Adipocyte (in vitro differentiated cells): ENCODE data around the gene PDZD2.

Experiments used
- DNase-seq: peaks from one replicate; pipeline ENCODE4 v3.0.0-alpha.2; 2015; ENCODE audit warnings: low read depth
- H3K27me3 ChIP-seq: replicated peaks from 2 replicates; pipeline ENCODE4 v1.7.0; 2013; ENCODE audit warnings: mild to moderate bottlenecking, low read length, moderate library complexity; ENCODE audit not compliant: control insufficient read depth, insufficient read depth
- H3K36me3 ChIP-seq: 2 replicates; pipeline ENCODE4 v1.7.0; 2013; ENCODE audit warnings: low read length, mild to moderate bottlenecking, moderate library complexity; ENCODE audit not compliant: control insufficient read depth, insufficient read depth, severe bottlenecking
- H3K4me1 ChIP-seq: 2 replicates; pipeline ENCODE4 v1.7.0; 2013; ENCODE audit warnings: mild to moderate bottlenecking, low read length, moderate library complexity; ENCODE audit not compliant: control insufficient read depth, insufficient read depth
- H3K4me3 ChIP-seq: 2 replicates; pipeline ENCODE4 v1.7.0; 2013; ENCODE audit warnings: mild to moderate bottlenecking, low read length, moderate library complexity
- H3K9ac ChIP-seq: 2 replicates; pipeline ENCODE4 v1.7.0; 2013; ENCODE audit warnings: mild to moderate bottlenecking, low read length, moderate library complexity
- H3K9me3 ChIP-seq: 2 replicates; pipeline ENCODE4 v1.7.0; 2013; ENCODE audit warnings: mild to moderate bottlenecking, low read length, moderate library complexity; ENCODE audit not compliant: control insufficient read depth

Gene PDZD2

DNA sequence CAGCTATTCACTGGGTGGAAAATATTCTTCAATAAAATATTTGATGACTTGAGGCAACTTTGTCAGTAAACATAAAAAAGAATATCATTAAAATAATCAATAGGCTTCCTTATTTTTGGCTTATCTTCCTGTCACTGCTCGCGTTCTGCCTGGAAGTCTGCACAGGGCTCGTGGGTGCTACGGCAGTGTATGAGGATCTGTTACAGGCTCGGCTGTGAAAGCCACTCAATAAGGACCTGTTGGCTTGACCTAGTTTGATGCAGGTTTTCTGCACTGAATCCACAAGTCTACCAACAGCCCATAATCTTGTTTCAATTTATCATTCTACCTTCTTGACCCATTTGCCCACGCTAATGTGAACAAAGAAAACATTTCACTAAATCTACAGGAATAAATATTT is 97.2 kb downstream of the PDZD2 start:
- Histone ChIP-seq H3K4me1 (peaks cover 7% of the 10 kb centered on the region), H3K4me3 (no peak overlapping the region), H3K36me3 (no peaks in the 10 kb centered on the region), H3K9me3 (peaks cover 5% of the 10 kb centered on the region), H3K27me3 (peaks cover 7% of the 10 kb centered on the region), H3K9ac (no peak overlapping the region)
- no peak for DNase-seq

DNA sequence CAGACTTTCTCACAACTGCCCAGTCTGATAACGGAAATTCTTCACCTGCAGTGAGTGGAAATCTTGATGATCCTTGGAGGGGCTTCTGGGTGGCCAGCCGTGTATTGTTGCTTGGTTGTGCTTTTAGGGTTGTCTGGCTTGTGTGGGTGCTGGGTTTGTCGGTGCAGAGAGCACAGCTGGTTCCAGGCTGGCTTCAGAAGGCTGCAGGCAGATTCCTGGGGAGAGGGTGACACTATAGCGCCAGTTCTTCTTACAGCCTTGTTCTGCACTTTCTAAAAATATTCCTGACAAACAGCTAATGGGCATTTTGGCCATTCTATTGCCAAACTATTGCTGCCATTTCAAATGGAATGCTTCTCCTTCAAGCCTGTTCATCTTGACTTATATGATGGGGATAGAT is 99.3 kb downstream of the PDZD2 start:
- peaks cover 5% of the 10 kb centered on the region for H3K9me3 ChIP-seq
- no peak overlapping the region for H3K4me3 ChIP-seq
- no peak overlapping the region for H3K9ac ChIP-seq
- DNase-seq: no peak
- peaks cover 7% of the 10 kb centered on the region for H3K27me3 ChIP-seq
- H3K4me1 ChIP-seq: peaks cover 5% of the 10 kb centered on the region
- H3K36me3 ChIP-seq: no peaks in the 10 kb centered on the region

DNA sequence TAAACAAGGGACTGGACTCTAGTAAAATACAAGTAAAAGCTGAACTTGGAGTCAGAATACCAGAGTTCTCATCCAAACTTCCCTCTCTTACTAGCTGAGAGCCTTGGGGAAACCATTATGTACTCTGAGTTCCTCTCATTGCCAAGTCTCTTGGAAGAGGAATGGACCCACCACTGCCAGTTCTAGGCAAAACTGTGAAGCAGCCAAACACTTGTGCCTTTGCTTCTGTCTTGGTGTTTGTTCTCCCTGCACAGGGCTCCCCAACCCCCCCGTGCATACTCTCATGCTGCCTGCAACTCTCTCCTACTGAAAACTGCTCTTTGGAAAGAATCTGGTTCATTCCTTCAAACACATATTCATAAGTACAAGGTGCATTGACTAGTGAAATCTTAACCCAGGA is 102.6 kb downstream of the PDZD2 start:
- Histone ChIP-seq H3K27me3 (peaks cover 15% of the 10 kb centered on the region), H3K4me3 (no peak overlapping the region), H3K9ac (no peak overlapping the region), H3K9me3 (peaks cover 5% of the 10 kb centered on the region), H3K36me3 (no peaks in the 10 kb centered on the region), H3K4me1 (peaks cover 8% of the 10 kb centered on the region)
- no peak for DNase-seq

DNA sequence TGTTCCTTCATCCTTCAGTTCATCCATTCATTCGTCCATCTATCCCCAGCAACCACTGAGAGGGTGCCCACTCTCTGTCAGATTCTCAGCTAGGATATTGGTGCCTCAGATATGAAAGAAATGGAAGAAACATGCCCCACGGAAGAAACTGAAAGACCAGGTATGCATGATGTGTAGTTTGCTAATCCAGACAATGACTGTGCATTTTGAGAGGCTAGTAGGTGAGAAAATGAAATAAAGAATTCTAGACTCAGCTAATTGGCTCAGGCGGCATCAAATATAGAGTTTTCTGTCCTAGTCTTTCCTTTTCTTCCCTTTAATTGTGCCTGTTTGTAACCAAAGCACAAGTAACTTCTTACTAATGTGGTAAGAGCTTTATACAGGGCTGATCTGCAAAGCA is 104.7 kb downstream of the PDZD2 start:
- no peak overlapping the region for H3K4me3 ChIP-seq
- peaks cover 5% of the 10 kb centered on the region for H3K9me3 ChIP-seq
- peaks cover 27% of the 10 kb centered on the region for H3K27me3 ChIP-seq
- no peaks in the 10 kb centered on the region for H3K36me3 ChIP-seq
- H3K4me1 ChIP-seq: peaks cover 9% of the 10 kb centered on the region
- no peak for DNase-seq
- H3K9ac ChIP-seq: no peak overlapping the region

DNA sequence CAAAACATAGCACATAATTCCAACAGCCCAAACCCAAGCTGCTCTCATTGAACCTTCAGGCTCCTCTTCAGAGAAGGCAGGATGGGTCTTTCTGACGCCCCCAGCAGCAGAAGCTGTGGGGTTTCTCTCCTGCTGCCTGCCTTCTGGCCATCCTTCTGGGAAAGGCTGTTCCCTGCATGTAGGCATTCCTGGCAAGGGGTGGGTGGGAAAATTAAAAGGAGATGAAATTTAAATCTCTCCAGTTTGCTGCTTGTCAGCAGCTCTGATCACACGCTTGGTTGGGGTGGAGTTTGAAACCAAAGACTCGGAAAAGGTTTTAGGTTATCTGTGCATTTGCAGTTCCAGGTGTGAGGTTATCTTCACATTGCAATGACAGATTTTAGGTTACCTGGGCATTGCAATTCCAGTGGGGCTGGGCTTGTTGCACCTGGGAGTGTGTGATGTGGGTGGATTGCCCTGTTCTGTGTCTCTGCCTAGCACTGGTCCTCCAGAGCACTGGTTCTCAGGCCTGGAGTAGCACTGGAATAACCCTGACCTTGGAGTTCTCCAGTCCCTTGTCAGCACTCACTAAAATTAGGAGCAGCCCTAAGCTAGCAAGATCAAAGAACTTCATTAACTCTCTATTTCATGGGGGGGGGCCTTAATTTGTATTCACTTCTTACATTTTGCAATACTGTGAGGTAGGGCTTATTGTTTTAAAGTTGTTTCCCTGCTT is 109.7 kb downstream of the PDZD2 start:
- Histone ChIP-seq H3K27me3 (peaks cover 42% of the 10 kb centered on the region), H3K4me1 (peaks cover 9% of the 10 kb centered on the region), H3K9me3 (no peaks in the 10 kb centered on the region), H3K9ac (no peak overlapping the region), H3K4me3 (no peak overlapping the region), H3K36me3 (no peaks in the 10 kb centered on the region)
- no peak for DNase-seq

DNA sequence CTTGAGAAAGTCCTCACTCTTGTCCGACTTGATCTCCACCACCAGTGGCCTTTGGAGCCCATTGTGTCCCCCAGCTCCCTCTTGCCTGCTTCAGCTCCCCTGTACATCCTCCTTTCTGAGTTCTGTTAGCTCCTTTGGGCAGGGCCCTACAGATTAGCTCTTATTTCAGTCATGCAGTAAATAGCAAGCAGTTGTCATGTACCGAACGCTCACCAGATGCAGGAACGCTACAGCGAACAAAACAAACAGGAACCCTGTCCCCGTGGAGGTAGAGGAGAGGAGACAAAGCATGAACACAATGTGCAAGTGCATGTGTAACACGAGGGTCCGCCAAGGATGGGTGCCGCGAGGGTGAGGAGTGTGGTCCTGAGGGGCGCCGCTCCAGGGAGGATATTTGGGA is 111.3 kb downstream of the PDZD2 start:
- H3K27me3 ChIP-seq: peaks cover 45% of the 10 kb centered on the region
- H3K4me1 ChIP-seq: peaks cover 9% of the 10 kb centered on the region
- DNase-seq: no peak
- no peak overlapping the region for H3K9ac ChIP-seq
- no peaks in the 10 kb centered on the region for H3K9me3 ChIP-seq
- H3K4me3 ChIP-seq: no peak overlapping the region
- H3K36me3 ChIP-seq: no peaks in the 10 kb centered on the region

DNA sequence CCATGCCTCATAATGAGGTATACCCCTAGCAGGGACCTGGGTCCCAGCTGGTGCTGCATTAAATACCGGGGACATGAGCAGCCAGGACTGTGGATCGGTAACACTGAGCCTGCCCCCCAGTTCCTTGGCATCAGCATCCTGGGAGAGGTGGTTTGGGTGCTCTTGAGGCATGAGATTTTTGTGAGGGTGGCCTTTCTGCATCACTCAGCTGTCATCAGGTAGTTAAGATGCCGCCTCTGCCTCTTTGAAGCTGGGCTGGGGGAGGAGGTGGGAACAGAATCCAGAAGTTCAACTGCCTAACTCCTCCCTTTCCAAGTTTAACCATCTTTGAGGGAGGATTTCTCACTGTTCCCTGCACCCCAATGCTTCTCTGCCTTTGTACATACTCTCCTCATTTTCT is 112.7 kb downstream of the PDZD2 start:
- Histone ChIP-seq H3K9ac (no peak overlapping the region), H3K36me3 (no peaks in the 10 kb centered on the region), H3K4me3 (no peak overlapping the region), H3K9me3 (no peaks in the 10 kb centered on the region), H3K27me3 (peaks cover 48% of the 10 kb centered on the region), H3K4me1 (no peaks in the 10 kb centered on the region)
- no peak for DNase-seq

DNA sequence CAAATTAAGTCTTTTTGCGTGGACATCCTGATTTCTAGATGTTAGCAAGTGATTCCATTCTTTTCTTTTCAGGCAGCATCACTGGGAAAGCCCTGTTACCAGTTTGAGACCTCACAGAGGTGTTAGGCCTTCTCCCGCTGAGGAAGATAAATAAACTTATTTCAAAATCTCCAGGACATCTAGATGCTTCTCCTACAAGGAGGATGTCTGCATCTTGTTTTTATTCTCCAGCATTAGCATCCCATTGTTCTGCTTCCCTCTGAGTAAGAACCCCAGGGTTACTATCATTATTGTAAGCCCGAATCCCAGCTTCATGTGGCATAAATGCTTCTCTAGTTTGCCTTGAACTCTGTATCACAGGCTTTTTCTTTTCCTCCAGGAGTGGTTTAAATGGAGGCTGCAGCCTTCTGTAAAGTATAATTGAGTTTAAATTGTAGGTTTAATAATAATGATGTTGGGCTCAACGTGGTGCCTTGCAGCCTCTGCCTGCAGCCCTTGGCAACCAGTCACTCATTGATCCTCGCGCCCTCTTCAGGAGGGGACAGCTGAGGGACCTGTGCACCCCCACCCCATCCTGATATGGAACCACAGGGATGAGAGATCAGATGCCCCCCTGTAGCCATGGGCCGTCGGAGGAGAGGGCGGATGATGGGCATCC is 114.9 kb downstream of the PDZD2 start:
- no peak overlapping the region for H3K9ac ChIP-seq
- DNase-seq: no peak
- H3K27me3 ChIP-seq: peaks cover 40% of the 10 kb centered on the region
- no peaks in the 10 kb centered on the region for H3K9me3 ChIP-seq
- no peaks in the 10 kb centered on the region for H3K4me1 ChIP-seq
- no peaks in the 10 kb centered on the region for H3K36me3 ChIP-seq
- H3K4me3 ChIP-seq: no peak overlapping the region

DNA sequence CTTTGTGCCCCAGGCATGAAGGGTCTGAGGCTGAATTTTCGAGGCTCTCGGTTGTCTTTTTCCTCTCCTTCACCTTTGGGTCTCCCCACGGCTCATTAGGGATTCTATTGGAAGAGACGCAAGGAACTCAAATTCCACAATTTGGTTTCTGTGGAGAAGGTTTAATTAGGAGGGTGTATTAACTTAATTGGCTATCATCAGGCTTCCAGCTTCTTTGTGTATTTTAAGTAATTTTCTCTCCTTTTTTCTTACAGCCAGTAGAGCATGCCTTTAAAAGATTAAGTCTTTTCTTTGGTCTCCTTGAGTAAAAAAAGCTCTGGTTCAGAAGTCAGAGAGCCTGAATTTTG is 115.4 kb downstream of the PDZD2 start:
- no peak overlapping the region for H3K9ac ChIP-seq
- no peaks in the 10 kb centered on the region for H3K9me3 ChIP-seq
- H3K4me1 ChIP-seq: no peaks in the 10 kb centered on the region
- no peak for DNase-seq
- no peaks in the 10 kb centered on the region for H3K36me3 ChIP-seq
- no peak overlapping the region for H3K4me3 ChIP-seq
- peaks cover 39% of the 10 kb centered on the region for H3K27me3 ChIP-seq

DNA sequence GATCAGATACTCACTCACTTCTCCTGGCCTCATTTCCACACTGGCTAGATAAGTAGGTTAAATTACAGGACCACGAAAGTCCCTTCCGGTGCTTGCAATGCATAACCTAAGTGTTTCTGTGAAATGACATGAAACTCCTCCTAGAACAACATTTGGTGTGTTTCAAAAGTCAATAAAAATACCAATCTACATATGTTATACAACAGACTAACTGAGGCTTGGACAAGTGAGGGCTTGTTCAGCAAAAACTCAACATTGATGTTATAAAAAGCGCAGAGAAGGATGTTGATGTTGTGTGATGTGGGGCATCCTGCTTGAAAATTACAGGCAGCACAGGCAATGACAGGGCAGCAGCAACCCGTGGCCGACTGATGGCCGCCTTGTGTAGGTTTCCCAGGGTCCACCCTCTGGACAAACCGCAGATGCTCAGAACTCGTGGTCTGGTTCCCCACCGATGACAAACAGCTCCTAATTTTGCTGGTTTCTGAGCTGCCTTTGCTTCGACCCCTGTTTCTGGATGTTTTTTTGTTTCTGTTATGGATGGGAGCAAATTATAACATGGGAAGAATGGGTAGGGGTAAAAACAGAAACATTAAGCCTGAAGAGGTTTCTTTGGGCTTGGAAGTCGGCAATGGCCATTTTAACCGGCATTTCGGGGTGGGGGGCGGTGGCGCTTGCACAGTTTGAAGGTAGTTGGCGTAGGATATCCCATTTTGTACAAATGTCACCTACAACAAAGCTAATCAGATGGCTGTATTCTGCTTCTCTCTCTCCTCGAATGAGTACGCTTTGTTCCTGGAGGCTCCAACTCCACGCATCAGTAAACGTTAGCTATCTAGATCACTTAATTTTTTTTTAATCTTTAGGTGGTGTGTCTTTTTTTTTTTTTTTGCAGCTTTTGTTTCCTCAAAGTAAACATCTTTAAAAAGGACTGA is 116.1 kb downstream of the PDZD2 start:
- no peaks in the 10 kb centered on the region for H3K9me3 ChIP-seq
- H3K4me1 ChIP-seq: no peaks in the 10 kb centered on the region
- no peak overlapping the region for H3K9ac ChIP-seq
- H3K4me3 ChIP-seq: no peak overlapping the region
- no peaks in the 10 kb centered on the region for H3K36me3 ChIP-seq
- H3K27me3 ChIP-seq: peaks cover 39% of the 10 kb centered on the region
- DNase-seq: no peak

DNA sequence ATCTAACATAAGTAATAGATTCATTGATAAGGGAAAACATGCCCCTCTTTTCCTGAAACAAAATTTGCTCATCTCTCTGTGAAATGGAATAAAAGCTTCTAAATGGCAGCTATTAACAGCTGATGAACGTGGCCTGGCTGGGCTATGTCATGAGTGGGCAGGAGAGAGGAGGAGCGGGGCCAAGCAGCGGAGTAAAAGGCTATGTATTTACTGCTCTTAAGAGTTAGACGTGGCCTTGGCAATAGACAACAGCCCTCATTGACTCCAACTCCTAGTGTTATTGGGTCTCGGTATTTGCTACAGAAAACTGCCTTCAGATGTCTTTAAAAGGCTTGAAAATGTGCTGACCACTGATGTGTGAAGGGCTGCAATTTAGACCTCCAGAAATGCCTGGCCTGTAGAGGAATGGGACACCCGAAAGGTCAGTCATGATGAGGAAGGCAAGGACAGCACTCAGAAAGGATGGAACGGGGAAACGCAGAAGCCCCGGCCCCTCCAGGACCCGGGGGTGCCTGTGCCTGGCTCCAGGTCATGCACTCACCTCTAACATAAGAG is 116.8 kb downstream of the PDZD2 start:
- no peaks in the 10 kb centered on the region for H3K36me3 ChIP-seq
- H3K27me3 ChIP-seq: peaks cover 39% of the 10 kb centered on the region
- DNase-seq: no peak
- no peak overlapping the region for H3K4me3 ChIP-seq
- no peaks in the 10 kb centered on the region for H3K9me3 ChIP-seq
- no peak overlapping the region for H3K9ac ChIP-seq
- no peaks in the 10 kb centered on the region for H3K4me1 ChIP-seq
